ENCODE results near the gene HMCES. TPM values are rescaled to one million over a fixed set of nuclear protein-coding genes. Genes with fewer than 3 reads are reported as not detected.

HMCES gene
- total and polyA plus RNA-seq, 2 of the 13 experiments (the other 11 are each of a cell fraction or from before 2014, with no cell fraction given) = 16.1 to 37.5 TPM

GRCh38 chr3:129228891-129229585 is 49.6 kb upstream of the HMCES start (continued):
- TF ChIP-seq ZNF503 (CRISPR knock-in tag; IDR thresholded peaks at IDR 0.05) (no peak), BHLHE40 (IDR thresholded peaks at IDR 0.05; ENCODE audit: low read length) (no peak), MAZ (IDR thresholded peaks at IDR 0.05; ENCODE audit: borderline replicate concordance, low read depth, low read length) (no peak), MAZ (CRISPR knock-in tag; IDR thresholded peaks at IDR 0.05; ENCODE audit: low read depth) (no peak), HMGXB4 (CRISPR knock-in tag; IDR thresholded peaks at IDR 0.05; ENCODE audit: borderline replicate concordance in 1 of 2, low read depth in 1 of 2) (peak; percentile 52 to 58; a peak in 1 of 4 replicates), MZF1 (CRISPR knock-in tag; IDR thresholded peaks at IDR 0.05; ENCODE audit: borderline replicate concordance) (no peak), ZNF550 (CRISPR knock-in tag; IDR thresholded peaks at IDR 0.05; ENCODE audit: borderline replicate concordance) (no peak), ZNF629 (CRISPR knock-in tag; conservative IDR thresholded peaks at IDR 0.05) (no peak), ZNF451 (CRISPR knock-in tag; IDR thresholded peaks at IDR 0.05) (no peak), ZNF782 (CRISPR knock-in tag; IDR thresholded peaks at IDR 0.05; ENCODE audit: borderline replicate concordance) (no peak), TOE1 (CRISPR knock-in tag; IDR thresholded peaks at IDR 0.05) (no peak), ZNF674 (CRISPR knock-in tag; IDR thresholded peaks at IDR 0.05; ENCODE audit: low read depth) (no peak), MBNL3 (CRISPR knock-in tag; conservative IDR thresholded peaks at IDR 0.05) (no peak), MEIS2 (CRISPR knock-in tag; IDR thresholded peaks at IDR 0.05) (no peak), NFYC (CRISPR knock-in tag; IDR thresholded peaks at IDR 0.05) (no peak), FOXP1 (IDR thresholded peaks at IDR 0.05) (no peak), FOXP1 (CRISPR knock-in tag; IDR thresholded peaks at IDR 0.05) (no peak), ZBTB1 (CRISPR knock-in tag; IDR thresholded peaks at IDR 0.05; ENCODE audit: borderline replicate concordance) (no peak)
- TF ChIP-seq, protein P1, sequence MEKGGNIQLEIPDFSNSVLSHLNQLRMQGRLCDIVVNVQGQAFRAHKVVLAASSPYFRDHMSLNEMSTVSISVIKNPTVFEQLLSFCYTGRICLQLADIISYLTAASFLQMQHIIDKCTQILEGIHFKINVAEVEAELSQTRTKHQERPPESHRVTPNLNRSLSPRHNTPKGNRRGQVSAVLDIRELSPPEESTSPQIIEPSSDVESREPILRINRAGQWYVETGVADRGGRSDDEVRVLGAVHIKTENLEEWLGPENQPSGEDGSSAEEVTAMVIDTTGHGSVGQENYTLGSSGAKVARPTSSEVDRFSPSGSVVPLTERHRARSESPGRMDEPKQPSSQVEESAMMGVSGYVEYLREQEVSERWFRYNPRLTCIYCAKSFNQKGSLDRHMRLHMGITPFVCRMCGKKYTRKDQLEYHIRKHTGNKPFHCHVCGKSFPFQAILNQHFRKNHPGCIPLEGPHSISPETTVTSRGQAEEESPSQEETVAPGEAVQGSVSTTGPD (CRISPR knock-in tag; IDR thresholded peaks at IDR 0.05) = no peak
- TF ChIP-seq, protein P2, sequence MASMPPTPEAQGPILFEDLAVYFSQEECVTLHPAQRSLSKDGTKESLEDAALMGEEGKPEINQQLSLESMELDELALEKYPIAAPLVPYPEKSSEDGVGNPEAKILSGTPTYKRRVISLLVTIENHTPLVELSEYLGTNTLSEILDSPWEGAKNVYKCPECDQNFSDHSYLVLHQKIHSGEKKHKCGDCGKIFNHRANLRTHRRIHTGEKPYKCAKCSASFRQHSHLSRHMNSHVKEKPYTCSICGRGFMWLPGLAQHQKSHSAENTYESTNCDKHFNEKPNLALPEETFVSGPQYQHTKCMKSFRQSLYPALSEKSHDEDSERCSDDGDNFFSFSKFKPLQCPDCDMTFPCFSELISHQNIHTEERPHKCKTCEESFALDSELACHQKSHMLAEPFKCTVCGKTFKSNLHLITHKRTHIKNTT (CRISPR knock-in tag; IDR thresholded peaks at IDR 0.05) = no peak
- TF ChIP-seq, protein P3, sequence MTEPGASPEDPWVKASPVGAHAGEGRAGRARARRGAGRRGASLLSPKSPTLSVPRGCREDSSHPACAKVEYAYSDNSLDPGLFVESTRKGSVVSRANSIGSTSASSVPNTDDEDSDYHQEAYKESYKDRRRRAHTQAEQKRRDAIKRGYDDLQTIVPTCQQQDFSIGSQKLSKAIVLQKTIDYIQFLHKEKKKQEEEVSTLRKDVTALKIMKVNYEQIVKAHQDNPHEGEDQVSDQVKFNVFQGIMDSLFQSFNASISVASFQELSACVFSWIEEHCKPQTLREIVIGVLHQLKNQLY (CRISPR knock-in tag; IDR thresholded peaks at IDR 0.05) = no peak
